WTC11 (cell line): ENCODE data around the gene FAM13A.

Source experiments
- CBFB ChIP-seq: sonication (generic); formaldehyde crosslinking; IDR thresholded peaks from 2 replicates; pipeline ENCODE4 v1.8.1; 2022; ENCODE audit warnings: mild to moderate bottlenecking, low read depth, missing genetic modification reagents
- CTCF ChIP-seq: fragments of 200-600 bp; IDR thresholded peaks from 2 replicates; pipeline ENCODE4 v1.8.0; 2022; ENCODE audit warnings: antibody characterized with exemption
- E2F4 ChIP-seq: sonication (generic); formaldehyde crosslinking; IDR thresholded peaks from 2 replicates; pipeline ENCODE4 v1.8.1; 2022; ENCODE audit warnings: low read depth, mild to moderate bottlenecking, moderate library complexity, missing genetic modification reagents, borderline replicate concordance
- NR3C1 ChIP-seq: sonication (generic); formaldehyde crosslinking; conservative IDR thresholded peaks from 2 replicates; pipeline ENCODE4 v1.8.1; 2023; ENCODE audit warnings: low read depth, mild to moderate bottlenecking, missing genetic modification reagents
- RELA ChIP-seq: sonication (generic); formaldehyde crosslinking; IDR thresholded peaks from 2 replicates; pipeline ENCODE4 v1.8.1; 2022; ENCODE audit warnings: missing genetic modification reagents, mild to moderate bottlenecking, borderline replicate concordance

DNA sequence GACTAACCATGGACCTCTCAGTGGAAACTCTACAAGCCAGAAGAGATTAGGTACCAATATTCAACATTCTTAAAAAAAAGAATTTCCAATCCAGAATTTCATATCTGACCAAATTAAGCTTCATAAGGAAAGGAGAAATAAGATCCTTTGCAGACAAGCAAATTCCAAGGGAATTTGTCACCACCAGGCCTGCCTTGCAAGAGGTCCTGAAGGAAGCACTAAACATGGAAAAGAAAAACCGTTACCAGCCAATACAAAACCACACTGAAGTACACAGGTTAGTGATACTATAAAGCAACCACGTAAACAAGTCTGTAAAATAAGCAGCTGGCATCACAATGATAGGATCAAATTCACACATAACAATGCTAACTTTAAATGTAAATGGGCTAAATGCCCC is 156.6 kb downstream of the FAM13A start:
- TF ChIP-seq E2F4 (CRISPR knock-in tag) (no peak), NR3C1 (CRISPR knock-in tag) (no peak), RELA (CRISPR knock-in tag) (no peak), CBFB (no peak), CTCF (no peak)
